ENCODE measurements around the gene POLR1F.

DNA sequence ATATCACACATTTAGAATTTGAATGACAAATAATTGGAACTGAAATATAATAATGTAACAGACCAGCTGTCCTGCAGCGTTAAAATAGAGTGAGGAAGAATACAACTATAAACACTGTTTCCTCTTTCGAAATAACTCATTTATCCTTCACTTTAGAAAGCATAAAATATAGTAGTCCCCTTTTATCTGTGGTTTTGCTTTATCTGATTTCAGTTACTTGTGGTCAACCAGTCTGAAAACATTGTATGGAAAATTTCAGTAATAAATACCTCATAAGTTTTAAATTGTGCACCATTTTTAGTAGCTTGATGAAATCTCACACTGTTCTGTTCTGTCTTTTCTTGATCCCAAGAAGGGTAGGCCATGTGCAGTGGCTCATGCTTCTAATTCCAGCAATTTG, 31.7 kb downstream of the POLR1F start:
- TF ChIP-seq, protein P1, sequence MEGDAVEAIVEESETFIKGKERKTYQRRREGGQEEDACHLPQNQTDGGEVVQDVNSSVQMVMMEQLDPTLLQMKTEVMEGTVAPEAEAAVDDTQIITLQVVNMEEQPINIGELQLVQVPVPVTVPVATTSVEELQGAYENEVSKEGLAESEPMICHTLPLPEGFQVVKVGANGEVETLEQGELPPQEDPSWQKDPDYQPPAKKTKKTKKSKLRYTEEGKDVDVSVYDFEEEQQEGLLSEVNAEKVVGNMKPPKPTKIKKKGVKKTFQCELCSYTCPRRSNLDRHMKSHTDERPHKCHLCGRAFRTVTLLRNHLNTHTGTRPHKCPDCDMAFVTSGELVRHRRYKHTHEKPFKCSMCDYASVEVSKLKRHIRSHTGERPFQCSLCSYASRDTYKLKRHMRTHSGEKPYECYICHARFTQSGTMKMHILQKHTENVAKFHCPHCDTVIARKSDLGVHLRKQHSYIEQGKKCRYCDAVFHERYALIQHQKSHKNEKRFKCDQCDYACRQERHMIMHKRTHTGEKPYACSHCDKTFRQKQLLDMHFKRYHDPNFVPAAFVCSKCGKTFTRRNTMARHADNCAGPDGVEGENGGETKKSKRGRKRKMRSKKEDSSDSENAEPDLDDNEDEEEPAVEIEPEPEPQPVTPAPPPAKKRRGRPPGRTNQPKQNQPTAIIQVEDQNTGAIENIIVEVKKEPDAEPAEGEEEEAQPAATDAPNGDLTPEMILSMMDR (IDR thresholded peaks at IDR 0.05; ENCODE audit: poor library complexity) = no peak
- TF ChIP-seq EZH2 (IDR thresholded peaks at IDR 0.05; ENCODE audit: borderline replicate concordance) (no peak), EZH2phosphoT487 (IDR thresholded peaks at IDR 0.05; ENCODE audit: low read depth, severe bottlenecking, unreplicated experiment) (no peak)
